NCI-H2029 (cell line): ENCODE measurements around the gene CCDC74A.
"Not testable (repeated sequence)": the region's sequence is repeated elsewhere in the genome, so short reads cannot be mapped to it uniquely, and the experiment has no call there.

Experiments used
- DNase-seq: peaks from one replicate; lab custom pipeline; 2025; lab: John Stamatoyannopoulos, UW

Gene CCDC74A

DNA sequence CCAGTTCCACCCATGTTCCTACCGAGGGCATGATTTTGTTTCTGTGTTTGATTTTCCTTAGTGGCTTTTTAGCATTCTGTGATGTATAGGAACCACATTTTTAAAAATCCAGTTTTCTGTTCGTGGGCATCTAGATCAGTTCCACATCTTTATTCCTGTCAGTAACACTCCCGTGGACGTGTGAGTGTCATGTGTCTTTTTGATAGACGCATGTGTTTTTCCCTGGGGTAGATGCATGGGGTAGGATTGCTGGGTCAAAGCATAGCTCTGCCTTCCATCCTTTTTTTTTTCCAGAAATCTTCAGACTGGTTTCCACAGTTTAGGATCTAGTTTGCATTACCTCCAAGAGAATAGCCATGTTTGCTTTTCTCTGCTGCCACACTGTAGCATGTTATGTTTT is 38.7 kb downstream of the CCDC74A start:
- no peak for DNase-seq

GRCh38 chr2:131567891-131568290 is 40.2 kb downstream of the CCDC74A start:
- no peak for DNase-seq

GRCh38 chr2:131568401-131568800 is 40.7 kb downstream of the CCDC74A start:
- not testable (repeated sequence) for DNase-seq

- DNase-seq, result no peak
Observed at GRCh38 chr2:131572175-131572574, 44.5 kb downstream of the CCDC74A start.

DNA sequence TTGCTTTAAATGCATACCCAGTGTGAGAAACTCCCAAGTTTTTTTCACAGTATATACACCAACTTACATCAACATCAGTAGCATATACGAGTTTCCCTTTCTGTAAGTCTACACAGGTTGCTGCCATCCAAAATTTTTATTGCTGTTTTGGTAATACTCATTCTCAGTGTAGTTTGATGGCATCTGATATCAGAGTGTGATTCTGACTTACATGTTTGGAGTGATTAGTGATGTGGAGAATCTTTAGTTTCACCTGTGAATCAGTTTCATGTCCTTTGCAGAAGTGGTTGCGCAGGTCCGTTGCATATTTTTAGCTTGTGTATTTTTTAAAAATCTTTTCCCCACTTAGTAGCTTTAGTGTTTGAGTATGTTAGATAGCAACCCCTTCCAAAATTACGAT is 50.1 kb downstream of the CCDC74A start:
- DNase-seq, result no peak

GRCh38 chr2:131580187-131580586 is 52.5 kb downstream of the CCDC74A start:
- no peak for DNase-seq
